Endothelial cell of umbilical vein (primary cell): ENCODE data around the gene ZNF800.

ENCODE experiments used
- CTCF ChIP-seq, 2 donors: IDR thresholded peaks; 1 replicate in 1 of 2; 2 replicates in 1 of 2; pipeline ENCODE4 v1.5.1; 2011; ENCODE audit warnings: low read length in 2 of 2, mild to moderate bottlenecking in 2 of 2, moderate library complexity in 2 of 2, control low read depth in 1 of 2, inconsistent platforms in 1 of 2, low read depth in 1 of 2; ENCODE audit not compliant: insufficient read depth in 1 of 2; ENCODE audit errors: extremely low read depth in 1 of 2
- EZH2 ChIP-seq: IDR thresholded peaks from 2 replicates; pipeline ENCODE4 v1.6.1; 2012; ENCODE audit warnings: borderline replicate concordance, low read depth, mild to moderate bottlenecking, moderate library complexity, low read length, inconsistent platforms; ENCODE audit not compliant: severe bottlenecking
- JUN ChIP-seq: IDR thresholded peaks from 2 replicates; pipeline ENCODE4 v1.6.1; 2011; ENCODE audit warnings: borderline replicate concordance, low read depth; ENCODE audit not compliant: insufficient read length, insufficient read depth
- POLR2A ChIP-seq: IDR thresholded peaks from 2 replicates; pipeline ENCODE4 v1.6.1; 2012; ENCODE audit warnings: low read depth, mild to moderate bottlenecking, control low read depth, low read length
- POLR2AphosphoS5 ChIP-seq: IDR thresholded peaks from 2 replicates; pipeline ENCODE4 v1.6.1; 2012; ENCODE audit warnings: low read depth, mild to moderate bottlenecking, control low read depth, low read length, moderate library complexity; ENCODE audit not compliant: insufficient read depth

DNA sequence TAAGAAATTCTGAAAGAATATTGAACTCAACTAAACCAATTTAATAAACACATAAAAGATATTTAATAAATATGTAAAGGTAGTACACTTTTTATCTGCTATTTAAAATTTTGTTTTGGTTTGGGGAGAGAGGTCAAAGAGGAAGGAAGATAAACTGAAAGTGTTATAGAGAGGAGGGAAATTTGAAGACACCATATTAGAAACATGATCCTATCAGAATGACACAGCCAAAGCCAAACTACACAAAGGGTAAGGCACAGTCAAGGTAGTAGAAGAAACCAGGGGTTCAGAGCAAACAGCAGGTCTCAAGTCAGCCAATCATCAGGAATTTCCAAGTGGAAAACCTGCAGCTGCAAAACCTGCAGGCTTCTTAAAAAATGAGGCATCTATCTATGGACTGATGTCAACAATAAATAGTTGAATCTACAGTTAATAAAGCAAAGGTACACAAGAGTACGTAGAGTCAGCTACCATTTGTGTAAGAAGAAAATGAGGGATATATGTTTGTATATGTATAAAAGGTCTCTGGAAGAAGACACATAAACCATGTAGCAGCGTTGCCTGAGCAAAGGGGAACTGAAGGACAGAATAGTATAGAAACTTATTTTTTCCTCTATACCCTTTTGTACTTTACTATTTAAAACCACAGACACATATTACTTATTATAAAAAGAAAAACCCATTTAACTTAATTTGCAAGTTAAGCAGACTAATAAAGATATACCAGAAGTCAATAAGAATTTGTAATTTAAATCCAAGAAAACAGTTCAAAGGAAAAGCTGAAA is 10.0 kb downstream of the ZNF800 start:
- TF ChIP-seq CTCF (IDR thresholded peaks at IDR 0.05; ENCODE audit: extremely low read depth in 1 of 2, insufficient read depth in 1 of 2, low read depth in 1 of 2, low read length in 2 of 2): no peak
- no peak for TF ChIP-seq POLR2A
- no peak for TF ChIP-seq EZH2
- TF ChIP-seq JUN: no peak
- TF ChIP-seq POLR2AphosphoS5: no peak
